ENCODE results near the gene ZNF564. TPM values are rescaled to one million over a fixed set of nuclear protein-coding genes. Genes with fewer than 3 reads are reported as not detected.

Gene ZNF564
- total and polyA plus RNA-seq, 2 of the 13 experiments (the other 11 are each of a cell fraction or from before 2014, with no cell fraction given), result 2.3 to 11.1 TPM

GRCh38 chr19:12551060-12551832 lies at the start of gene ZNF564 (continued):
- TF ChIP-seq NONO (IDR thresholded peaks at IDR 0.05) (no peak), NONO (CRISPR knock-in tag; conservative IDR thresholded peaks at IDR 0.05) (peak; percentile 88), ZNF724P (CRISPR knock-in tag; IDR thresholded peaks at IDR 0.05; ENCODE audit: borderline replicate concordance) (peak; percentile 58; the same call in 1 of the 2 replicates), MTF2 (CRISPR knock-in tag; IDR thresholded peaks at IDR 0.05; ENCODE audit: borderline replicate concordance) (no peak), ZNF337 (CRISPR knock-in tag; IDR thresholded peaks at IDR 0.05; ENCODE audit: borderline replicate concordance, low read depth) (peak; percentile 38; the same call in 1 of the 2 replicates), HDAC2 (CRISPR knock-in tag; IDR thresholded peaks at IDR 0.05) (peak; percentile 77), KAT2B (IDR thresholded peaks at IDR 0.05; ENCODE audit: borderline replicate concordance, low read depth, low read length) (no peak), ZNF615 (CRISPR knock-in tag; IDR thresholded peaks at IDR 0.05; ENCODE audit: borderline replicate concordance) (no peak), TFE3 (CRISPR knock-in tag; IDR thresholded peaks at IDR 0.05) (peak; percentile 42; the same call in 1 of the 2 replicates), FOXA3 (CRISPR knock-in tag; IDR thresholded peaks at IDR 0.05) (peak; percentile 77), DMAP1 (CRISPR knock-in tag; IDR thresholded peaks at IDR 0.05) (peak; percentile 86), ZEB1 (IDR thresholded peaks at IDR 0.05; ENCODE audit: insufficient replicate concordance, low read depth) (peak; percentile 62), BRCA1 (CRISPR knock-in tag; IDR thresholded peaks at IDR 0.05) (no peak), ZNF558 (CRISPR knock-in tag; IDR thresholded peaks at IDR 0.05; ENCODE audit: borderline replicate concordance) (peak; percentile 92; the same call in 1 of the 2 replicates), SOX6 (IDR thresholded peaks at IDR 0.05) (no peak), SOX6 (CRISPR knock-in tag; IDR thresholded peaks at IDR 0.05) (peak; percentile 74; the same call in 1 of the 2 replicates), ETS1 (CRISPR knock-in tag; IDR thresholded peaks at IDR 0.05) (no peak), ZNF644 (CRISPR knock-in tag; IDR thresholded peaks at IDR 0.05; ENCODE audit: low read depth) (no peak), HOXA7 (CRISPR knock-in tag; IDR thresholded peaks at IDR 0.05) (no peak), ZNF841 (CRISPR knock-in tag; IDR thresholded peaks at IDR 0.05; ENCODE audit: borderline replicate concordance) (no peak), ZSCAN25 (CRISPR knock-in tag; IDR thresholded peaks at IDR 0.05) (peak; percentile 66), ZNF276 (CRISPR knock-in tag; IDR thresholded peaks at IDR 0.05; ENCODE audit: low read depth) (0 out of 2 replicates have a peak, but pooled peaks have one; percentile 8), PHF5A (CRISPR knock-in tag; IDR thresholded peaks at IDR 0.05; ENCODE audit: low read depth, unreplicated experiment) (no peak), ZNF709 (CRISPR knock-in tag; IDR thresholded peaks at IDR 0.05) (peak; percentile 44; the same call in 1 of the 2 replicates), KDM2A (CRISPR knock-in tag; IDR thresholded peaks at IDR 0.05; ENCODE audit: borderline replicate concordance, low read depth) (peak; percentile 88), ZFP1 (CRISPR knock-in tag; IDR thresholded peaks at IDR 0.05) (peak; percentile 41; the same call in 1 of the 2 replicates), ZNF510 (CRISPR knock-in tag; IDR thresholded peaks at IDR 0.05; ENCODE audit: low read depth) (no peak), ATF7-NPFF (CRISPR knock-in tag; IDR thresholded peaks at IDR 0.05; ENCODE audit: low read depth) (peak; percentile 85; the same call in 1 of the 2 replicates)
